IMR-90 (cell line): ENCODE data around the gene ENO2. TPM values are rescaled to one million over a fixed set of nuclear protein-coding genes. Genes with fewer than 3 reads are reported as not detected.
A peak's percentile ranks its signal among the peaks of the same experiment; 100 is the strongest.

Source experiments
- ATAC-seq: fragments of 200-7000 bp; cut with Tn5 transposase; 2 replicates; pipeline ENCODE4 v1.9.1; 2020; ENCODE audit warnings: low read depth, mild to moderate bottlenecking, moderate library complexity
- BruUV-seq: library from RNA; stranded (reverse); fragments of 400-500 nt; replicated peaks from 2 replicates; lab custom pipeline; 2021; lab: Mats Ljungman, UMichigan
- CTCF ChIA-PET: fragments of 300-600 bp; formaldehyde crosslinking; extraction: SDS; loops from one replicate; lab custom pipeline; 2021; ENCODE audit warnings: antibody characterized with exemption; lab: Yijun Ruan, JAX
- POLR2A ChIA-PET: fragments of 300-600 bp; sonication (Branson Sonifier 250); formaldehyde crosslinking; loops from one replicate; lab custom pipeline; 2022; ENCODE audit warnings: antibody characterized with exemption; ENCODE audit not compliant: unreplicated experiment; lab: Charles Lee
- DNase-seq: peaks from one replicate; pipeline ENCODE4 v3.0.0; 2013
- H2AFZ ChIP-seq: replicated peaks from 2 replicates; pipeline ENCODE3; 2013; ENCODE audit warnings: low read length, mild to moderate bottlenecking; ENCODE audit not compliant: poor library complexity
- H2AK5ac ChIP-seq: 2 replicates; pipeline ENCODE4 v1.6.1; 2013; ENCODE audit warnings: low read depth, low read length, inconsistent platforms
- H2AK9ac ChIP-seq: replicated peaks from 2 replicates; pipeline ENCODE3; 2013; ENCODE audit warnings: mild to moderate bottlenecking, low read depth, low read length, moderate library complexity; ENCODE audit not compliant: poor library complexity
- H2BK120ac ChIP-seq: 2 replicates; pipeline ENCODE4 v1.6.1; 2013; ENCODE audit warnings: low read depth, low read length, inconsistent platforms
- H2BK15ac ChIP-seq: 3 replicates; pipeline ENCODE4 v1.6.1; 2013; ENCODE audit warnings: low read depth, low read length, inconsistent platforms
- H2BK20ac ChIP-seq: 2 replicates; pipeline ENCODE4 v1.6.1; 2013; ENCODE audit warnings: low read depth, mild to moderate bottlenecking, inconsistent platforms, low read length, moderate library complexity
- H2BK5ac ChIP-seq: 2 replicates; pipeline ENCODE4 v1.6.1; 2013; ENCODE audit warnings: mild to moderate bottlenecking, low read depth, low read length, inconsistent platforms; ENCODE audit not compliant: poor library complexity, severe bottlenecking
- H3K14ac ChIP-seq: replicated peaks from 2 replicates; pipeline ENCODE4 v1.6.1; 2013; ENCODE audit warnings: low read depth, low read length, inconsistent platforms
- H3K18ac ChIP-seq: 2 replicates; pipeline ENCODE4 v1.6.1; 2013; ENCODE audit warnings: low read depth, low read length, control low read depth
- H3K23ac ChIP-seq: 2 replicates; pipeline ENCODE4 v1.6.1; 2013; ENCODE audit warnings: low read depth, low read length, inconsistent platforms
- H3K27ac ChIP-seq: 2 replicates; pipeline ENCODE4 v1.5.1; 2013; ENCODE audit warnings: mild to moderate bottlenecking, control low read depth, low read length; ENCODE audit not compliant: insufficient read depth
- H3K27me3 ChIP-seq: 2 replicates; pipeline ENCODE4 v1.6.1; 2013; ENCODE audit warnings: low read length; ENCODE audit not compliant: control insufficient read depth, insufficient read depth
- H3K36me3 ChIP-seq: 2 replicates; pipeline ENCODE4 v1.6.1; 2013; ENCODE audit warnings: low read length, mixed read lengths; ENCODE audit not compliant: control insufficient read depth, insufficient read depth
- H3K4ac ChIP-seq: 2 replicates; pipeline ENCODE4 v1.6.1; 2013; ENCODE audit warnings: low read depth, low read length, inconsistent platforms
- H3K4me1 ChIP-seq: 2 replicates; pipeline ENCODE4 v1.6.1; 2013; ENCODE audit warnings: low read length, mixed read lengths; ENCODE audit not compliant: control insufficient read depth, insufficient read depth
- H3K4me2 ChIP-seq: 2 replicates; pipeline ENCODE4 v1.6.1; 2013; ENCODE audit warnings: low read depth, mild to moderate bottlenecking, control low read depth, low read length, moderate library complexity
- H3K4me3 ChIP-seq: 2 replicates; pipeline ENCODE4 v1.5.1; 2013; ENCODE audit warnings: low read depth, mild to moderate bottlenecking, control low read depth, low read length, moderate library complexity; ENCODE audit not compliant: insufficient read depth
- H3K56ac ChIP-seq: 2 replicates; pipeline ENCODE4 v1.6.1; 2013; ENCODE audit warnings: low read length, inconsistent platforms; ENCODE audit not compliant: insufficient read depth; ENCODE audit errors: extremely low read depth
- H3K79me1 ChIP-seq, 2 experiments: 2 replicates each; pipeline ENCODE4 v1.6.1; 2013; ENCODE audit warnings: low read length in 2 of 2, inconsistent platforms in 1 of 2, low read depth in 1 of 2
- H3K9ac ChIP-seq: 2 replicates; pipeline ENCODE4 v1.6.1; 2013; ENCODE audit warnings: low read depth, low read length, control low read depth
- H3K9me1 ChIP-seq: 2 replicates; pipeline ENCODE4 v1.6.1; 2013; ENCODE audit warnings: low read length, inconsistent platforms; ENCODE audit not compliant: insufficient read depth
- H3K9me3 ChIP-seq: 2 replicates; pipeline ENCODE4 v1.6.1; 2013; ENCODE audit warnings: low read length; ENCODE audit not compliant: control insufficient read depth, insufficient read depth
- H4K20me1 ChIP-seq: 2 replicates; pipeline ENCODE4 v1.6.1; 2013; ENCODE audit warnings: low read length, inconsistent platforms; ENCODE audit not compliant: insufficient read depth
- H4K5ac ChIP-seq: 2 replicates; pipeline ENCODE4 v1.6.1; 2013; ENCODE audit warnings: mild to moderate bottlenecking, low read depth, low read length, control low read depth
- H4K8ac ChIP-seq, 2 experiments: 2 replicates each; pipeline ENCODE4 v1.6.1; 2013; ENCODE audit warnings: low read depth in 2 of 2, low read length in 2 of 2, control low read depth in 1 of 2, inconsistent platforms in 1 of 2
- H4K91ac ChIP-seq: 2 replicates; pipeline ENCODE4 v1.6.1; 2013; ENCODE audit warnings: low read depth, low read length, inconsistent platforms; ENCODE audit not compliant: insufficient read depth
- BHLHE40 ChIP-seq: fragments of 150-350 bp; IDR thresholded peaks from 2 replicates; pipeline ENCODE4 v1.6.1; 2016; ENCODE audit warnings: mild to moderate bottlenecking, low read depth, low read length
- CEBPB ChIP-seq: IDR thresholded peaks from 2 replicates; pipeline ENCODE4 v1.6.1; 2012; ENCODE audit warnings: low read depth, low read length, improper control_type of control experiment
- CTCF ChIP-seq: conservative IDR thresholded peaks from 2 replicates; pipeline ENCODE4 v1.5.1; 2012; ENCODE audit warnings: mild to moderate bottlenecking, low read depth, low read length, improper control_type of control experiment
- ELK1 ChIP-seq: fragments of 150-350 bp; IDR thresholded peaks from 2 replicates; pipeline ENCODE4 v1.6.1; 2016; ENCODE audit warnings: low read depth, mild to moderate bottlenecking, low read length, moderate library complexity, borderline replicate concordance
- FOS ChIP-seq: fragments of 150-350 bp; IDR thresholded peaks from 2 replicates; pipeline ENCODE4 v1.6.1; 2016; ENCODE audit warnings: low read depth, low read length
- MAFK ChIP-seq: IDR thresholded peaks from 2 replicates; pipeline ENCODE4 v1.6.1; 2012; ENCODE audit warnings: low read depth, low read length, improper control_type of control experiment
- MAZ ChIP-seq: IDR thresholded peaks from 2 replicates; pipeline ENCODE4 v1.6.1; 2012; ENCODE audit warnings: low read depth, mild to moderate bottlenecking, low read length, improper control_type of control experiment, moderate library complexity, borderline replicate concordance
- MXI1 ChIP-seq: IDR thresholded peaks from 2 replicates; pipeline ENCODE4 v1.6.1; 2012; ENCODE audit warnings: low read depth, mild to moderate bottlenecking, low read length, moderate library complexity, borderline replicate concordance
- NFE2L2 ChIP-seq: fragments of 150-350 bp; IDR thresholded peaks from 2 replicates; pipeline ENCODE4 v1.6.1; 2016; ENCODE audit warnings: low read depth, mild to moderate bottlenecking, low read length
- POLR2A ChIP-seq: IDR thresholded peaks from 2 replicates; pipeline ENCODE4 v1.6.1; 2012; ENCODE audit warnings: mild to moderate bottlenecking, low read depth, low read length
- RAD21 ChIP-seq: IDR thresholded peaks from 2 replicates; pipeline ENCODE4 v1.6.1; 2012; ENCODE audit warnings: low read length, improper control_type of control experiment
- RCOR1 ChIP-seq: IDR thresholded peaks from 2 replicates; pipeline ENCODE4 v1.6.1; 2012; ENCODE audit warnings: mild to moderate bottlenecking, low read length, improper control_type of control experiment; ENCODE audit not compliant: insufficient replicate concordance
- RFX5 ChIP-seq: IDR thresholded peaks from 2 replicates; pipeline ENCODE4 v1.8.0; 2012; ENCODE audit warnings: low read depth, mild to moderate bottlenecking, low read length, moderate library complexity
- SMC3 ChIP-seq: fragments of 150-350 bp; IDR thresholded peaks from 2 replicates; pipeline ENCODE4 v1.6.1; 2016; ENCODE audit warnings: low read depth, mild to moderate bottlenecking, antibody characterized with exemption, low read length, moderate library complexity
- USF2 ChIP-seq: fragments of 150-350 bp; IDR thresholded peaks from 2 replicates; pipeline ENCODE4 v1.6.1; 2017; ENCODE audit warnings: mild to moderate bottlenecking, antibody characterized with exemption, low read length, low read depth
- WGBS, 2 experiments: methylation state at CpG; one replicate each; pipeline versions ENCODE4 v1.1.5 to v1.1.7; 2013; ENCODE audit warnings: missing lambda C conversion rate in 2 of 2; ENCODE audit not compliant: insufficient read length in 1 of 2; ENCODE audit errors: extremely low coverage in 2 of 2; 5-methylcytosine and 5-hydroxymethylcytosine counted together
- dilution Hi-C: fragments of 300-500 bp; cut with HindIII; formaldehyde crosslinking; loops from one replicate; pipeline ENCODE4 v1.14.3; 2018; ENCODE audit warnings: low sequenced_read_pairs; ENCODE audit not compliant: unreplicated experiment
- in situ Hi-C: fragments of 300-500 bp; cut with MboI; formaldehyde crosslinking; loops from 3 replicates; pipeline ENCODE4 v1.14.3; 2019; ENCODE audit warnings: low sequenced_read_pairs, inconsistent platforms, mixed read lengths
- intact Hi-C: fragments of 100-400 bp; cut with micrococcal nuclease; formaldehyde crosslinking; loops from 2 replicates; pipeline ENCODE4 v1.10.0; 2022
- polyA plus RNA-seq, 3 experiments: library from polyadenylated mRNA; depleted of rRNA; stranded (reverse); fragments of >200 nt; gene quantifications; 2 replicates each; pipeline ENCODE4 v1.2.3, GENCODE V29; 2012; ENCODE audit warnings: low replicate concordance in 1 of 3
- total RNA-seq: library from RNA; depleted of rRNA; stranded (reverse); fragments of >200 nt; gene quantifications from 2 replicates; pipeline ENCODE4 v1.2.3, GENCODE V29; 2012

The ENO2 gene
- total and polyA plus RNA-seq, 2 of the 4 experiments (the other 2 are of a cell fraction), result 28.3 to 92.8 TPM

- H2BK5ac ChIP-seq, result no peak overlapping the region
- H3K4me2 ChIP-seq, result no peak overlapping the region
- no peak overlapping the region for H2BK120ac ChIP-seq
- H2AFZ ChIP-seq, result peak overlapping the region; percentile 58
- DNase-seq (no peak), ATAC-seq (no peak)
- no peak overlapping the region for H3K27ac ChIP-seq
- ChIA-PET CTCF (interaction anchor here (1.4 kb wide), 1 partner anchor 9 kb away, joined by 4 read pairs; no protein-coding TSS in a partner anchor), POLR2A (no interaction called here)
- peak overlapping the region; percentile 37 for H2AK9ac ChIP-seq
- no peaks in the 10 kb centered on the region for H4K20me1 ChIP-seq
- H3K4me1 ChIP-seq, result 0 out of 2 replicates have a peak, but pooled peaks cover 2% of the 10 kb centered on the region
- no peaks in the 10 kb centered on the region for H3K9me3 ChIP-seq
- H3K4me3 ChIP-seq, result no peak overlapping the region
- no peaks in the 10 kb centered on the region for H3K79me1 ChIP-seq
- H3K9me1 ChIP-seq, result no peaks in the 10 kb centered on the region
- BruUV-seq, result no TSS peak
- dilution Hi-C loops, result no loop called here
- no peak overlapping the region for H2AK5ac ChIP-seq
- H3K23ac ChIP-seq, result no peak overlapping the region; the same call in 1 of the 2 replicates
- H3K27me3 ChIP-seq, result no peaks in the 10 kb centered on the region
- H2BK15ac ChIP-seq, result no peak overlapping the region
- in situ Hi-C loops, result no loop called here
- H4K5ac ChIP-seq, result no peak overlapping the region
- no peak overlapping the region for H3K14ac ChIP-seq
- no peak overlapping the region for H3K9ac ChIP-seq
- no peak overlapping the region for H4K91ac ChIP-seq
- H3K18ac ChIP-seq, result no peak overlapping the region
- no peak overlapping the region for H3K56ac ChIP-seq
- H3K4ac ChIP-seq, result no peak overlapping the region
- intact Hi-C loops, result no loop called here
- 0 out of 4 replicates have a peak overlapping the region, but pooled peaks of 1 of the 2 experiments have one; percentile 15 for H4K8ac ChIP-seq
- H3K36me3 ChIP-seq, result no peaks in the 10 kb centered on the region
- H2BK20ac ChIP-seq, result no peak overlapping the region
- 86% methylated on average over 8 of the region's 22 CpGs; no CpG with 5 or more reads in 1 of the 2 experiments for WGBS, 2 experiments
- no peak for TF ChIP-seq USF2
- TF ChIP-seq POLR2A, result no peak
- no peak for TF ChIP-seq MXI1
- no peak for TF ChIP-seq MAZ
- TF ChIP-seq ELK1, result no peak
- no peak for TF ChIP-seq FOS
- no peak for TF ChIP-seq RCOR1
- no peak for TF ChIP-seq SMC3
- TF ChIP-seq RFX5, result no peak
- TF ChIP-seq CTCF, result no peak
- TF ChIP-seq RAD21, result no peak
- no peak for TF ChIP-seq MAFK
- TF ChIP-seq CEBPB, result no peak
- TF ChIP-seq NFE2L2, result no peak
- no peak for TF ChIP-seq BHLHE40
Observed at GRCh38 chr12:6952121-6952862, 37.9 kb downstream of the ENO2 start.
